ENCODE results near the gene GRIA4.
"Not testable (repeated sequence)": the region's sequence is repeated elsewhere in the genome, so short reads cannot be mapped to it uniquely, and the experiment has no call there.

The GRIA4 gene

GRCh38 chr11:105785850-105786249 is 176.0 kb downstream of the GRIA4 start:
- DNase-seq (ENCODE audit: low read depth in 1 of 2, low spot score in 1 of 2) = not testable (repeated sequence)

DNA sequence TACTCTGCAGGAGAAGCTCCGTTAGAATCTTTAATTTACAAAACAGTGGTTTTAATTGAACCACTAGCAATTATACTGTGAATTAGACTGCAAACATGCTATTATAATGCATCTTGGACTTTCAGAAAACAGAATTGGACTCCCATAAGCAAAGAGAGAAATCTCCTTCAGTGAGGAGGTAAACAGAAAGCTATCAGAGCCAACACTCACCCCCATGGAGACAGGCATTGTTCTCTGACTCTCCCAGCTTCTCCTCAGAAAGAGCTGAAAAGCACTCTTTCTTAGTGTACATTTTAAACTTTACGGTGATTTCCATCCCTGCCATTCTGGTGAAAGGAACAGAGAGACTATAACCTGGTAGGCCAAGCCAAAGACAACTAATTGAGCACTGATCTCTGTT is 176.9 kb downstream of the GRIA4 start:
- DNase-seq (ENCODE audit: low read depth in 1 of 2, low spot score in 1 of 2) = no peak

GRCh38 chr11:105789579-105790420 is 179.9 kb downstream of the GRIA4 start:
- no peak for DNase-seq (ENCODE audit: low read depth in 1 of 2, low spot score in 1 of 2)

GRCh38 chr11:105790840-105791239 is 181.0 kb downstream of the GRIA4 start:
- DNase-seq (ENCODE audit: low read depth in 1 of 2, low spot score in 1 of 2) = no peak

DNA sequence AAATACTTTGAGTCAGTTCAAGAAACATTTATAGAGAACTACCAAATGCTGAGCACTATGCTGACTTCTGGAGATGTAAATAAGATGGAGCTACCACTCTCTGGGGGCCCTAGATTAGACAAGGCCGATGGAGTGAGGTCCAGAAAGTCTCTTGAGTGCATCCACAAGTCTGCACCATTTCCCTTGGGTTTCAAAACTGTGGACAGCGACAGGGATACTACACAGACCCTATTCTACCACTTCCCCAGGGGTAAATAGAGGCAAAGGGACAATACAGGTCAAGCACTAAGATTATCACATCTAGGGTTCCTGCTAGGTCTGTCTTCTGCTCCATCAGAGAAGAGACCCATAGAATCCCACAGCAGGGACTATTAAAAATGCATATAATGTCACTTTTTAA is 183.2 kb downstream of the GRIA4 start:
- DNase-seq (ENCODE audit: low read depth in 1 of 2, low spot score in 1 of 2) = no peak

- no peak for DNase-seq (ENCODE audit: low read depth in 1 of 2, low spot score in 1 of 2)
These were observed 189.4 kb downstream of the GRIA4 start for GRCh38 chr11:105799263-105799662.

DNA sequence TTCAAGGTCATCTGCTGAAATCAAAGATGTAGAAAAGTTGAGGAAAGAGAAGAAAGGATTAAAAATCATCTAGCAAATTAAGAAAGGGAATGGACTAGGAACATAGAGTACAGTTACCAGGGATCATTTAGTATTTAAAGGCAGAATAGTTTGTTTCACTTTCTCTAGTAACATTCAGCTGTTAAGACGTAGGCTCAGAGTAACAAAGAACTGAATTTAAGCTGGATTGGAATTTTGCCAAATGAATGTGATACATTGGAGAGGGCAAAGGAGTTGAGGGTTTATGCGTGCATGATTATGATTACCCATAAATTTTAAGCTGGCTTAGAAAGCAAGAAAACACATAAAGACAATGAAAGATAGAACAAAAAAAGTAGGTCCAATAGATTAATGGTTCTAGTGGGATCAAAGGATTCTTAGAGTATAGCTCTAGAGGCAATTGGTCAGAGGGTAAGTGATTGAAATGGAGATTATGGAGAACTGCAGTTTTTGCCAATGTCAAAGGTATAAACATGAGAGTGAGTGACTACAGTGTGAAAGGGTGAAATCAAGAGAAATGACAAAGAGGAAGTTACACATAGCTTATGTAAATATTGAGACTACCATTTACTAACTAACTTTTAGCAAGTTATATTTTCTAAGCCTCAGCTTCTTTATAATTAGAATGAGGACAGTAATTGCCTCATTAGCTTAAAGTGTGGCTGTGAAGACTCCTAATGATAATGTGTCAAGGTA is 190.0 kb downstream of the GRIA4 start:
- DNase-seq (ENCODE audit: low read depth in 1 of 2, low spot score in 1 of 2) = no peak

DNA sequence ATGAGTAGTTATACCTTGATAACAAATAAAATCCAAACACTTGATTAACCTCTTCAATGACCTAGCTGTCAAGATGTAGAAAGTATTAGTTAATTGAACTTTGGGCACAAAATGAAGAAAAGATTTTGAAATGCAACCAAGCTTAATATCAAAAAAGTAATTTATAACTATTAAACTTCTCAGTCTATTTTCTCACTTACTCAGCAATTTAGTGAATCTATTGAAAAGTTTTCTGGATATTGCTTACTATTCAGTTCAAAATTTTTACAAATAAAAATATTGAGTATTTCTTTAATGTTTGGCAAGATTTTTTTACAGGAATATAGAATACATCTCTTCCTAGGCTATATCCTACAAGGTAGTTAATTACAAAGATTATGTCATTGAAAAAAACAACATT is 192.5 kb downstream of the GRIA4 start:
- no peak for DNase-seq (ENCODE audit: low read depth in 1 of 2, low spot score in 1 of 2)

- no peak for DNase-seq (ENCODE audit: low read depth in 1 of 2, low spot score in 1 of 2)
These were observed 201.4 kb downstream of the GRIA4 start for GRCh38 chr11:105811242-105811641.

DNA sequence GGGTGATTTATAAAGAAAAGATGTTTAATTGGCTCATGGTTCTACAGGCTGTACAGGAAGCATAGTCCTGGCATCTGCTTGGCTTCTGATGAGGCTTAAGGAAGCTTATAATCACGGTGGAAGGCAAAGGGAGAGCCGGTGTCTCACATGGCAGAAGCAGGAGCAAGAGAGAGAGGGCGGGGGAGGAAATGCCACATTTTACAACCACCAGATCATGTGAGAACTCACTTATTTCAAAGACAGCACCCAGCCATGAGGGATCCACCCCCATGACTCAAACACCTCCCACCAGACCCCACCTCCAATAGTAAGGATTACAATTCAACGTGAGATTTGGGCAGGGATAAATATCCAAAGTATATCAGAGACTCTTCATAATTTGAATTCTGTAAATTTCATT is 211.5 kb downstream of the GRIA4 start:
- DNase-seq (ENCODE audit: low read depth in 1 of 2, low spot score in 1 of 2) = no peak

DNA sequence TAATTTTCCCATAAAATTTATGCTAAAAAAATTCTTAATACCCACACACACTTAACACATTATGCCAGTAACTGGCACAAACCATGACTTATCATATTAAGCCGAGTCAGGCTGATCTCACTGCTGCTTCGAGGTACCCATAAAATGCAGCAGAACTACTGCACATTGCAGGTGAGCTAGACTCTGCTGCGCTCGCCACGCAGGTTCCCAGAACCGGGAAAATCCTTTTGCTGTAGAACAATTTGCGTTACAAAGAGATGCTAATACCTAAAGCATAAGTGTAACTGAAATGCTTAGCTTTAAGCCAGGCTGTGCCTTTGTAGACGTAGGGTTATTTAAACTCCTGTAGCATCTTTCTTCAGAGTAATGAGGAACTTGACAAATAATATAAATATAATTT is 211.9 kb downstream of the GRIA4 start:
- DNase-seq (ENCODE audit: low read depth in 1 of 2, low spot score in 1 of 2) = no peak

GRCh38 chr11:105823495-105824033 is 213.7 kb downstream of the GRIA4 start:
- DNase-seq (ENCODE audit: low read depth in 1 of 2, low spot score in 1 of 2) = no peak

DNA sequence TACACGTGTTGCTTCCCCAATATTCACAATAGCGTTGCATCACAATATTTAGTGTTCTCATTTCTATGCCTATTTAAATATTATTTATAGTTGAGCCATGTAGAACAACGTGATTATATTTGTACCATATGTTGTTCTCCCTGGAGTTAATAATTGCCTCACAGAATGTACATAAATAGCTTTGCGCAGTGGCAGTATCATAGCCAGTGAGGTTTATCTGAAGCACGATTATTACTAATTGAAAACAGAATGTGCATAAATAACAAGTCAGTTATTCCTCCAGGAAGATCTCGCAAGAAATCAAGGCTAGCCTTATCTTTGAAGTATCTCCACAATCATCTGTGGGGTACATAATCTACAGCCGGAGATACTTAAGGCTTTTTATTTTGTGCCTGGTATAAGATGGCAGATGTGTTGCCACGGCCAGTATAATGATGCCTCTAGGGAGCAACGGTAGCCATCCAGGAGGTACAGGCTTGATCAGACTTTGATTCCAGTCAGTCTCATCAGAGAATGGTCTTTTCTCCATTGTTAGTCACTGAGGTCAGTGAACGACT is 214.7 kb downstream of the GRIA4 start:
- no peak for DNase-seq (ENCODE audit: low read depth in 1 of 2, low spot score in 1 of 2)

DNA sequence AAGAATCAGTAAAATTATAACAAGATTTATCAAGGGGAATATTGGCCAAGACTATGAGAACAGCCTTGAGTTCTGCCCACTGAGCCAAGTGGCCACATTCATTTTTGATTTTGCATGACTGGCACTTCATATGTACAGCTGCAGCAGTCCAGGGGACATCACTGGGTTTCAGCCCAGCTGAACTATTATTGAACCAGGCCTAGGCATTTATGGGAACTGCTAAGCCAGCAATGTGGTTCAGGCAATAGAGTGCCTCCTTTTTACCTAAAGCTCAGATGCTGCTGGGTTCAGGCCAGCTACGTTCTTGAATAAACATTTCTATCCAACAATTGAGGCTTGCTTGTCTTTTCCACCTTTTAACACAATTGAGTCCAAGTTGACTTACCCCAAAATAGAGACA is 215.3 kb downstream of the GRIA4 start:
- no peak for DNase-seq (ENCODE audit: low read depth in 1 of 2, low spot score in 1 of 2)

- no peak for DNase-seq (ENCODE audit: low read depth in 1 of 2, low spot score in 1 of 2)
These were observed 218.0 kb downstream of the GRIA4 start for GRCh38 chr11:105827906-105828305.

DNA sequence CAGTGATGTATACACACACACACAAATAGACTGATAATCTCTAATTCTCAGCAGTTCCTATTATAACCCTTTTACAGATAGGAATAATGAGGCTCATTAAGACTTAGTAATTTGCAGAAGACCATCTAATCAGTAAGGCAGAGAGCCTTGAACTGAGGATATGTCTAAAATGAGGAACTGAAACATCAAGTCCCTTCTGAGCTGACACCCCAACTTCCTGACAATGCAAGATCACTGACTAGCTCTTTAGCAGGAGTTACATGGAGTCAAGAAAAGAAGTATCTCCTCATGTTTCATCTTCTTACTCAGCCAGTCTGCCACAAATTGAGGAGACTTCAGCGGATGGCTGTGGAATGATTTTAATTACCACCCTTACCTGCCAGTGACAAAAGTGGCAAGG is 219.2 kb downstream of the GRIA4 start:
- no peak for DNase-seq (ENCODE audit: low read depth in 1 of 2, low spot score in 1 of 2)

- DNase-seq (ENCODE audit: low read depth in 1 of 2, low spot score in 1 of 2) = no peak
These were observed 224.6 kb downstream of the GRIA4 start for GRCh38 chr11:105834461-105834860.

GRCh38 chr11:105838668-105839384 is 229.0 kb downstream of the GRIA4 start:
- DNase-seq (ENCODE audit: low read depth in 1 of 2, low spot score in 1 of 2) = no peak

GRCh38 chr11:105840391-105840790 is 230.5 kb downstream of the GRIA4 start:
- no peak for DNase-seq (ENCODE audit: low read depth in 1 of 2, low spot score in 1 of 2)

DNA sequence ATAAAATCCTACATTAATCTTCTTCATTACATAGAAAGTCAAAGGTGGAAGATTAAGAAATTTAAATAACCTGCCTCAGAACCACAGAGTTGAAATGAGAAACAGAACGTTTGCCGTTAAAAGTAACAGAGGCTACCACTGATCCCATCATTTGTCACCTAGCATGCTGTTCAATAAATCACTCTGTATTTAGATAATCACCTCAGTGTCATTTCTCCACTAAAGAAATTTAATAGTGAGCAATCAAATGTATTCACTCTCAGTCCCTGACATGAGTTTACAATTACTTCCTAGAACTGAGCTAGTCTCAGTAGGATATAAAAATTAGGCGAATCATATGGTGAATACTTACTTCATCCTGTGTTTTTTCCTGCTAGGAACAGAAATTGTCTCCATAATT is 242.5 kb downstream of the GRIA4 start:
- no peak for DNase-seq (ENCODE audit: low read depth in 1 of 2, low spot score in 1 of 2)

DNA sequence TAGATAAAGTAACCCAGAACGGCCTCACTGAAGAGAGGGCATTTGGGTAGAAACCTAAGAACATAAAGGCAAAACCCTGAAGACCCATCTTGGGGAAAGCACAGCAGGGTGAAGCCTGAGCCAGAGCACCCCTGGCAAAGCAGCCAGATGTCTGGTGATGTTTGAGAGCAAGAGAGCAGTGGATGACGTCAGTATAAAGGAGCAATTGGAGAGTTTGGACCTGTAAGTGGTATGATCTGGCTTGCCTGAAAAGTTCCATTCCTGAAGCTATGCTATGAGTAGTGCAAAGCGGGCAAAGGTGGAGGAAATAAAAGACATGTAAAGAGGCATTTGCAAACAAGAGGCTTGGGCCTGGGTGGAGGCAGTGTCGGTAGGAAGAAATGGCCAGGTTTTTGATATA is 244.4 kb downstream of the GRIA4 start:
- no peak for DNase-seq (ENCODE audit: low read depth in 1 of 2, low spot score in 1 of 2)

Data from activated T-helper 1 cell treated with anti-CD3 and anti-CD28 coated beads, Interleukin-2, amount 50 U/mL, for 16 hours (primary cell).